CD4-positive, alpha-beta memory T cell (primary cell): ENCODE measurements around the gene TNIP1. TPM values are rescaled to one million over a fixed set of nuclear protein-coding genes. Genes with fewer than 3 reads are reported as not detected.

Experiments used
- CTCF ChIA-PET: fragments of 350-600 bp; sonication (Branson Sonifier 250); formaldehyde crosslinking; loops from one replicate; lab custom pipeline; 2021; ENCODE audit warnings: inconsistent platforms; ENCODE audit not compliant: partially characterized antibody; lab: Charles Lee
- POLR2A ChIA-PET: fragments of 350-600 bp; sonication (Branson Sonifier 250); formaldehyde crosslinking; loops from one replicate; lab custom pipeline; 2021; ENCODE audit not compliant: partially characterized antibody; lab: Charles Lee
- DNase-seq, 5 donors: peaks; one replicate each; pipeline versions ENCODE4 v3.0.0 to v3.0.0-alpha.2; 2020 to 2022; ENCODE audit warnings: mixed read lengths in 1 of 5
- H3K27ac ChIP-seq: one replicate; pipeline ENCODE4 v1.7.0; 2013; ENCODE audit warnings: low read depth, low read length
- H3K27me3 ChIP-seq: 2 replicates; pipeline ENCODE4 v1.7.0; 2013; ENCODE audit warnings: mild to moderate bottlenecking, low read length, moderate library complexity; ENCODE audit not compliant: insufficient read depth
- H3K36me3 ChIP-seq: 2 replicates; pipeline ENCODE4 v1.7.0; 2013; ENCODE audit warnings: mild to moderate bottlenecking, low read length, moderate library complexity; ENCODE audit not compliant: insufficient read depth
- H3K4me1 ChIP-seq: 2 replicates; pipeline ENCODE4 v1.7.0; 2013; ENCODE audit warnings: mild to moderate bottlenecking, low read length, moderate library complexity; ENCODE audit not compliant: insufficient read depth
- H3K4me3 ChIP-seq, 2 donors: one replicate each; pipeline ENCODE4 v1.7.0; 2013; ENCODE audit warnings: low read length in 2 of 2, mild to moderate bottlenecking in 1 of 2
- H3K9me3 ChIP-seq, 2 donors: one replicate each; pipeline ENCODE4 v1.7.0; 2013; ENCODE audit warnings: low read length in 2 of 2, control low read depth in 1 of 2; ENCODE audit not compliant: control insufficient read depth in 1 of 2
- H3K27ac Mint-ChIP-seq, 7 donors: one replicate each; pipeline ENCODE4 v1.8.0; 2020 to 2021; ENCODE audit warnings: mixed read lengths in 7 of 7, mild to moderate bottlenecking in 6 of 7, inconsistent platforms in 3 of 7, moderate library complexity in 3 of 7
- H3K27me3 Mint-ChIP-seq, 2 donors: one replicate each; pipeline ENCODE4 v1.8.0; 2020 to 2021; ENCODE audit warnings: mixed read lengths in 2 of 2
- H3K36me3 Mint-ChIP-seq, 2 donors: one replicate each; pipeline ENCODE4 v1.8.0; 2020 to 2021; ENCODE audit warnings: mixed read lengths in 2 of 2, inconsistent platforms in 1 of 2, mild to moderate bottlenecking in 1 of 2
- H3K4me1 Mint-ChIP-seq, 4 donors: one replicate each; pipeline ENCODE4 v1.8.0; 2020 to 2021; ENCODE audit warnings: mixed read lengths in 4 of 4, mild to moderate bottlenecking in 1 of 4
- H3K4me3 Mint-ChIP-seq, 8 donors: one replicate each; pipeline ENCODE4 v1.8.0; 2020 to 2021; ENCODE audit warnings: mixed read lengths in 8 of 8, mild to moderate bottlenecking in 7 of 8, moderate library complexity in 6 of 8, inconsistent platforms in 3 of 8
- H3K9me3 Mint-ChIP-seq, 8 donors: one replicate each; pipeline ENCODE4 v1.8.0; 2020 to 2021; ENCODE audit warnings: mixed read lengths in 8 of 8, mild to moderate bottlenecking in 5 of 8, inconsistent platforms in 3 of 8, moderate library complexity in 1 of 8
- intact Hi-C: fragments of 100-400 bp; cut with micrococcal nuclease; formaldehyde crosslinking; loops from one replicate; pipeline ENCODE4 v1.15.1; 2023
- polyA plus RNA-seq, 2 donors: library from polyadenylated mRNA; unstranded; fragments of 300-500 nt; fragmentation: Illumina TruSeq; gene quantifications; one replicate each; pipeline ENCODE4 v1.2.3, GENCODE V29; 2021
- total RNA-seq, 2 experiments: library from RNA; stranded (reverse); gene quantifications; one replicate each; pipeline ENCODE4 v1.2.3, GENCODE V29; 2021

Gene TNIP1
- total and polyA plus RNA-seq, 4 experiments from 2014 or later = 31.5 to 233 (median 149) TPM

DNA sequence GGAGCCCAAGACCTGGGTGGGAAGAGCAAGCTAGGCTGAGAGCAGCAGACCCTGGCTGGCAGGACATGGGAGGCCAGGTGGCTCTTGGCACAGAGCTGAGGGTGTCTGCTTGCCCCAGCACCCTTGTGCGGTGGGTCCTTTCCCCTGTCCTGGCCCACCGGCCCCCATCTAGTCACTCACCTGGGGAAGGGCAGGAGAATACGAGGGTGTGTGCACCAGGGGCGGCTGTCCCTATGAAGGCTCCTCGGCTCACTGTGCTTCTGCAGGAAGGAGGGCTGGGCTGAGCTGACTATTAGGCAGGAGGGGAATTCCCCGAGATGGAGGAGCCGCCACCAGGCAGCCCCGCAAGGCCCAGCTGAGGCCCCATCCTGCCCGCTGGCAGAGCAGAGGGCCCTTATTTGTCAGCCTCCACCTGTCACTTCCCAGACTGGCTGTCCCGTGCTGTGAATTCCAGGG lies 6.1 kb upstream of the TNIP1 start:
- H3K9me3 ChIP-seq = no peaks in the 10 kb centered on the region
- H3K4me3 ChIP-seq = peak overlapping the region; percentile 20 to 48
- H3K27ac ChIP-seq = peak overlapping the region; percentile 99
- intact Hi-C loops = loop anchor here (1.0 kb wide), 2 partner anchors 11 to 28 kb away; no protein-coding TSS in a partner anchor
- Mint-ChIP-seq H3K27me3 (no peaks in the 10 kb centered on the region), H3K36me3 (peaks cover 0 to 2% of the 10 kb centered on the region in 2 donors), H3K4me3 (peak overlapping the region; percentile 65 to 83 (median 76)), H3K9me3 (peaks cover 0 to 3% (median 0%) of the 10 kb centered on the region in 8 donors), H3K27ac (peak overlapping the region; percentile 76 to 94 (median 90)), H3K4me1 (peaks cover 41 to 68% (median 57%) of the 10 kb centered on the region in 4 donors)
- H3K27me3 ChIP-seq = no peaks in the 10 kb centered on the region
- CTCF ChIA-PET = interaction anchor here (1.0 to 7.0 kb wide), 6 partner anchors 9 to 39 kb away, joined by 4 to 63 read pairs (median 4); no protein-coding TSS in a partner anchor
- peaks cover 59% of the 10 kb centered on the region for H3K4me1 ChIP-seq
- DNase-seq = peak; percentile 65 to 84 (median 69)
- H3K36me3 ChIP-seq = no peaks in the 10 kb centered on the region
- POLR2A ChIA-PET = interaction anchor here (0.6 to 2.5 kb wide), 16 partner anchors 8 to 685 kb away, joined by 3 to 16 read pairs (median 4); partner anchors contain the start of genes CCDC69 and G3BP1

GRCh38 chr5:151086192-151086869 lies 5.5 kb upstream of the TNIP1 start:
- H3K27ac Mint-ChIP-seq = peak overlapping the region; percentile 76 to 96 (median 90)
- H3K27me3 ChIP-seq = no peaks in the 10 kb centered on the region
- peaks cover 65% of the 10 kb centered on the region for H3K4me1 ChIP-seq
- peaks cover 0 to 3% (median 0%) of the 10 kb centered on the region in 8 donors for H3K9me3 Mint-ChIP-seq
- CTCF ChIA-PET = interaction anchor here (1.3 to 7.0 kb wide), 5 partner anchors 9 to 79 kb away, joined by 3 to 63 read pairs (median 4); no protein-coding TSS in a partner anchor
- no peaks in the 10 kb centered on the region for H3K36me3 ChIP-seq
- no peaks in the 10 kb centered on the region for H3K9me3 ChIP-seq
- intact Hi-C loops = no loop called here
- peak overlapping the region; percentile 99 for H3K27ac ChIP-seq
- H3K4me1 Mint-ChIP-seq = peaks cover 42 to 68% (median 54%) of the 10 kb centered on the region in 4 donors
- H3K4me3 Mint-ChIP-seq = peak overlapping the region; percentile 65 to 83 (median 76)
- peak overlapping the region; percentile 20 to 48 for H3K4me3 ChIP-seq
- POLR2A ChIA-PET = interaction anchor here (0.6 to 2.5 kb wide), 19 partner anchors 7 to 685 kb away, joined by 3 to 16 read pairs (median 4); partner anchors contain the start of genes CCDC69, G3BP1 and GM2A
- DNase-seq = no peak
- peaks cover 0 to 2% of the 10 kb centered on the region in 2 donors for H3K36me3 Mint-ChIP-seq
- no peaks in the 10 kb centered on the region for H3K27me3 Mint-ChIP-seq

DNA sequence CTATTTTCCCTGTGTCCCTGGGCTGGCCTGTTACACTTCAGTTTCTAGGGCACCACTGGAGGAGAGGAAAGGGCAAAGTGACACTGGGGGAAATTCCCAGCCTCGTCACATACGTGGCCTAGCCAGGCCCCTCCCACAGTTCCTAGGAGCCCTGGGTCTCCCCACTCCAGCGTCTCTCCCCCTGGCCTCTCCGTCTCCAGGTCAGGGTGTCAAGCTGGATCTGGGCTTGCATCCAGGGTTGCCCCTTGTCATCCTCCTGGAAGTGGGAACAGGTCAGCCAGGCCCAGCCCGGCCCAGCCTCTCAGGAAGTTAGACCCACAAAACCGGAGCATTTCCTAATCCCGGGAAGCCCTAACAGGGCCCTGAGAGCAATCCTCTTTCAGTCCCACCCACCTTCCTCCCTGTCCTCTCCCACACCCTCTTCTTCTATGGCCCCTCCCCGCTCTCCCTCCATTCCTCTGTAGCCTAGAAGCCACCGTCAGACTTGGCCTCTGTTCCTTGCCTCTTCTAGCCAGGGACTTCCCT lies 4.7 kb upstream of the TNIP1 start:
- no peaks in the 10 kb centered on the region for H3K27me3 Mint-ChIP-seq
- no peaks in the 10 kb centered on the region for H3K9me3 ChIP-seq
- peaks cover 66% of the 10 kb centered on the region for H3K4me1 ChIP-seq
- H3K4me3 Mint-ChIP-seq = peak overlapping the region; percentile 65 to 83 (median 76)
- H3K36me3 ChIP-seq = no peaks in the 10 kb centered on the region
- H3K27me3 ChIP-seq = no peaks in the 10 kb centered on the region
- H3K4me3 ChIP-seq = peak overlapping the region in 1 of 2 donors; percentile 23
- intact Hi-C loops = no loop called here
- peaks cover 43 to 69% (median 54%) of the 10 kb centered on the region in 4 donors for H3K4me1 Mint-ChIP-seq
- ChIA-PET CTCF (interaction anchor here (1.3 to 7.0 kb wide), 3 partner anchors 30 to 80 kb away, joined by 3 to 63 read pairs (median 12); no protein-coding TSS in a partner anchor), POLR2A (interaction anchor here (0.9 to 2.5 kb wide), 7 partner anchors 8 to 686 kb away, joined by 3 to 16 read pairs (median 5); partner anchors contain the start of genes G3BP1 and GM2A)
- DNase-seq = peak; percentile 46 to 83 (median 48)
- peaks cover 0 to 2% of the 10 kb centered on the region in 2 donors for H3K36me3 Mint-ChIP-seq
- H3K9me3 Mint-ChIP-seq = peaks cover 0 to 3% (median 0%) of the 10 kb centered on the region in 8 donors
- peak overlapping the region; percentile 99 for H3K27ac ChIP-seq
- H3K27ac Mint-ChIP-seq = peak overlapping the region; percentile 76 to 96 (median 90)

DNA sequence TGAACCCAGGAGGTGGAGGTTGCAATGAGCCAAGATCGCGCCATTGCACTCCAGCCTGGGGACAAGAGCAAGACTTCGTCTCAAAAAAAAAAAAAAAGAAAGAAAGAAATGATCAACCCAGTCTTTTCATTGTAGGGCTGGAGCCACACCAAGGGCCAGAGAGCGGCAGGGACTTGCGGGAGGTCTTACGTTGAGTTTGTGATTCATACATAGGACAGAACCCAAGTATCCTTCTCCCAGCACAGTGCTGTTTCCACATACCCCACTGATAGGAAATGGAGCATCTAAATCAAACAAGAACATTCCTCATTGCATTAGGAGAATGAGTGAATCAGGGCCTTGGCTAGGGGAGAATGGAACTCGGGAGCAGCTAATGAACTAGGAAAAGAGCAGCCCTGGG lies 3.5 kb upstream of the TNIP1 start:
- Mint-ChIP-seq H3K4me1 (peaks cover 48 to 78% (median 61%) of the 10 kb centered on the region in 4 donors), H3K36me3 (peaks cover 0 to 11% of the 10 kb centered on the region in 2 donors), H3K4me3 (peak overlapping the region in 3 of 8 donors; percentile 10 to 79 (median 73)), H3K27me3 (no peaks in the 10 kb centered on the region), H3K9me3 (peaks cover 0 to 3% (median 0%) of the 10 kb centered on the region in 8 donors), H3K27ac (peak overlapping the region; percentile 76 to 96 (median 90))
- Histone ChIP-seq H3K36me3 (no peaks in the 10 kb centered on the region), H3K27ac (peak overlapping the region; percentile 99), H3K27me3 (no peaks in the 10 kb centered on the region), H3K4me1 (peaks cover 74% of the 10 kb centered on the region), H3K9me3 (no peaks in the 10 kb centered on the region), H3K4me3 (no peak overlapping the region)
- ChIA-PET POLR2A (interaction anchor here (1.2 to 6.8 kb wide), 5 partner anchors 9 to 168 kb away, joined by 3 to 106 read pairs (median 5); partner anchors contain the start of gene GM2A), CTCF (interaction anchor here (1.1 to 7.4 kb wide), 3 partner anchors 31 to 43 kb away, joined by 3 to 80 read pairs (median 42); no protein-coding TSS in a partner anchor)
- intact Hi-C loops = loop anchor here (5.0 kb wide), 1 partner anchor 168 kb away; the partner anchor contains the start of gene GM2A
- no peak for DNase-seq

DNA sequence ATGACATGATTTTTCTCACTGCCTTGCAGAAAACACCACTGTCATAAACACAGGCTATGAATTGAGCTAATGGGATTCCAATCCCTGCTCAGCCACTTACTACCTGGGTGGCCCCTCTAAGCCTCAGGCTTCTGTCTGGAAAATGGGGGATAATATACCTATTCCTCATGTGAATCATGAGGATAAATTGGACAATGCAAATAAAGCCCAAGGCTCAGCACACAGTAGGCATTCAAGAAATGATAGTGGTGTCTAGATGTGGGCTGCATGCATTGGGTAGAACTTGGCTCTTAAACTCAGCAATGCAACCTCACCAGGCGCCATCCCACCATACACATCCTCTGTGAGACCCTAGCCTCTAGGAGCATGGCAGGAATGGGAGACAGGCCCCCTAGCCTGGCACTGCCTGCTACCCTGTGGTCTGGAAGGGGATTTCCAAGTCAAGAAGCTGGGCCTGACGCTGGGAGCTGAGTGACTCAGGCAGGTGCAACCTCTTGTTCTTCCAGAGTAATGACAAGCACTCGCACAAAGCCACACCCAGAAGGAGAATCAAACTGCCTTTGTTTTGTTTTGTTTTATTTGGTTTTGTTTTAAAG lies 2.3 kb upstream of the TNIP1 start:
- peaks cover 3% of the 10 kb centered on the region for H3K36me3 ChIP-seq
- no peaks in the 10 kb centered on the region for H3K27me3 Mint-ChIP-seq
- intact Hi-C loops = loop anchor here (1.0 to 5.0 kb wide), 2 partner anchors 10 to 169 kb away; partner anchors contain the start of gene GM2A
- peak overlapping the region; percentile 99 for H3K27ac ChIP-seq
- peak; percentile 56 to 95 (median 60) for DNase-seq
- no peaks in the 10 kb centered on the region for H3K27me3 ChIP-seq
- peaks cover 86% of the 10 kb centered on the region for H3K4me1 ChIP-seq
- peaks cover 1 to 20% of the 10 kb centered on the region in 2 donors for H3K36me3 Mint-ChIP-seq
- no peak overlapping the region for H3K4me3 ChIP-seq
- H3K4me1 Mint-ChIP-seq = peaks cover 55 to 89% (median 69%) of the 10 kb centered on the region in 4 donors
- peak overlapping the region; percentile 2 to 89 (median 67) for H3K4me3 Mint-ChIP-seq
- ChIA-PET POLR2A (interaction anchor here (0.7 to 6.8 kb wide), 12 partner anchors 11 to 678 kb away, joined by 3 to 106 read pairs (median 4); partner anchors contain the start of genes ANXA6, CCDC69 and GM2A), CTCF (interaction anchor here (1.1 to 7.4 kb wide), 7 partner anchors 14 to 83 kb away, joined by 3 to 80 read pairs (median 7); no protein-coding TSS in a partner anchor)
- peak overlapping the region; percentile 76 to 97 (median 89) for H3K27ac Mint-ChIP-seq
- peaks cover 0 to 3% (median 0%) of the 10 kb centered on the region in 8 donors for H3K9me3 Mint-ChIP-seq
- H3K9me3 ChIP-seq = no peaks in the 10 kb centered on the region

- peaks cover 6% of the 10 kb centered on the region for H3K36me3 ChIP-seq
Observed at GRCh38 chr5:151082282-151082902, 1.6 kb upstream of the TNIP1 start.

More at GRCh38 chr5:151082282-151082902, 1.6 kb upstream of the TNIP1 start:
- peak overlapping the region; percentile 99 for H3K27ac ChIP-seq
- Mint-ChIP-seq H3K27ac (peak overlapping the region; percentile 76 to 98 (median 89)), H3K9me3 (peaks cover 0 to 5% (median 0%) of the 10 kb centered on the region in 8 donors), H3K4me1 (peaks cover 61 to 94% (median 73%) of the 10 kb centered on the region in 4 donors), H3K36me3 (peaks cover 6 to 26% of the 10 kb centered on the region in 2 donors), H3K27me3 (no peaks in the 10 kb centered on the region), H3K4me3 (peak overlapping the region; percentile 49 to 91 (median 86))
- no peak for DNase-seq
- H3K9me3 ChIP-seq = no peaks in the 10 kb centered on the region
- H3K4me3 ChIP-seq = no peak overlapping the region
- ChIA-PET CTCF (interaction anchor here (0.8 to 7.4 kb wide), 10 partner anchors 11 to 84 kb away, joined by 3 to 80 read pairs (median 7); no protein-coding TSS in a partner anchor), POLR2A (interaction anchor here (1.0 to 6.8 kb wide), 17 partner anchors 8 to 633 kb away, joined by 3 to 106 read pairs (median 7); partner anchors contain the start of genes ANXA6, CCDC69, GM2A and RPS14)
- peaks cover 89% of the 10 kb centered on the region for H3K4me1 ChIP-seq
- intact Hi-C loops = loop anchor here (5.0 kb wide), 1 partner anchor 170 kb away; the partner anchor contains the start of gene GM2A
- H3K27me3 ChIP-seq = no peaks in the 10 kb centered on the region
